ENCODE results near the gene DNAH2. TPM values are rescaled to one million over a fixed set of nuclear protein-coding genes. Genes with fewer than 3 reads are reported as not detected.

The DNAH2 gene
- total and polyA plus RNA-seq, 9 of the 15 experiments (the other 6 are each of a cell fraction or from before 2014, with no cell fraction given) = 0.03 TPM; not detected in 8

GRCh38 chr17:7836596-7837407 lies 119.3 kb downstream of the DNAH2 start:
- DNase-seq (ENCODE audit: extremely low read depth in 1 of 4, low spot score in 3 of 4) = peak; percentile 35 to 93 (median 63)
- Histone ChIP-seq H4K20me1 (replicated peaks; ENCODE audit: control insufficient read depth, insufficient read depth, low read length) (no peaks in the 10 kb centered on the region; the same call in 1 of the 2 replicates), H3K79me2 (ENCODE audit: control insufficient read depth, insufficient read depth, low read length) (peaks cover 26% of the 10 kb centered on the region), H2AFZ (ENCODE audit: low read depth, low read length) (peak overlapping the region; percentile 74), H3K9ac (ENCODE audit: insufficient read depth in 1 of 2, low read depth in 2 of 2, low read length in 2 of 2) (peak overlapping the region; percentile 77 to 91), H3K4me2 (ENCODE audit: insufficient read depth, low read length) (peak overlapping the region; percentile 88), H3K9me3 (replicated peaks; ENCODE audit: control insufficient read depth, insufficient read depth, low read depth, low read length) (no peaks in the 10 kb centered on the region), H3K4me1 (replicated peaks in 1 of 2; ENCODE audit: control insufficient read depth in 2 of 2, insufficient read depth in 2 of 2, low read length in 2 of 2) (peaks cover 46 to 59% of the 10 kb centered on the region in 2 experiments), H3K9me1 (ENCODE audit: control insufficient read depth, insufficient read depth, low read length) (no peaks in the 10 kb centered on the region), H3K4me3 (peak overlapping the region; percentile 65), H3K36me3 (ENCODE audit: control insufficient read depth, insufficient read depth, low read length) (peaks cover 10% of the 10 kb centered on the region; the same call in 2 of the 3 replicates), H3K27me3 (ENCODE audit: control insufficient read depth in 2 of 2, insufficient read depth in 2 of 2, low read length in 2 of 2) (no peaks in the 10 kb centered on the region), H3K27ac (ENCODE audit: extremely low read depth, low read depth, low read length) (peak overlapping the region; percentile 85)
- peak; percentile 16 for ATAC-seq
- intact Hi-C loops (cut with micrococcal nuclease) = loop anchor here (10.0 kb wide), 2 partner anchors 58 to 288 kb away; partner anchors contain the start of gene HES7
- CTCF ChIA-PET (ENCODE audit: low intra/inter-chr PET ratio) = interaction anchor here (0.6 kb wide), 1 partner anchor 59 kb away, joined by 5 read pairs; no protein-coding TSS in a partner anchor
- no TSS peak for BruUV-seq (replicated peaks)
- FAIRE-seq = peak; percentile 96
- in situ Hi-C loops (cut with MboI) = no loop called here
- POLR2A ChIA-PET = interaction anchor here (0.7 to 1.3 kb wide), 5 partner anchors 8 to 150 kb away, joined by 4 to 5 read pairs (median 4); partner anchors contain the start of gene TP53
- 0% methylated on average over 14 of the region's 19 CpGs for WGBS (ENCODE audit: insufficient coverage, low coverage, missing lambda C conversion rate)
- no peak for TF ChIP-seq SMARCB1 (IDR thresholded peaks at IDR 0.05; ENCODE audit: insufficient read length, low read depth)
- no peak for TF ChIP-seq DACH1 (IDR thresholded peaks at IDR 0.05; ENCODE audit: partially characterized antibody)
- TF ChIP-seq SOX6 (IDR thresholded peaks at IDR 0.05) = peak; percentile 80
- no peak for TF ChIP-seq KDM5B (IDR thresholded peaks at IDR 0.05; ENCODE audit: insufficient replicate concordance, low read depth, low read length)
- no peak; the same call in none of the 2 replicates for TF ChIP-seq SMARCA4 (IDR thresholded peaks at IDR 0.05)
- TF ChIP-seq FOXM1 (IDR thresholded peaks at IDR 0.05; ENCODE audit: low read depth) = peak; percentile 94
- TF ChIP-seq FOXM1 (CRISPR knock-in tag; IDR thresholded peaks at IDR 0.05; ENCODE audit: low read depth) = no peak
- peak in 1 of 2 experiments; percentile 79; a peak in 2 of 4 replicates for TF ChIP-seq TBL1XR1 (IDR thresholded peaks at IDR 0.05; ENCODE audit: low read length in 2 of 2)
- no peak for TF ChIP-seq SAFB (IDR thresholded peaks at IDR 0.05; ENCODE audit: borderline replicate concordance, low read depth, low read length)
- TF ChIP-seq SNAPC5 (CRISPR knock-in tag; IDR thresholded peaks at IDR 0.05) = no peak
- TF ChIP-seq ZNF740 (CRISPR knock-in tag; IDR thresholded peaks at IDR 0.05) = peak; percentile 95
- peak in 1 of 2 experiments; percentile 67; a peak in 1 of 4 replicates for TF ChIP-seq ZNF740 (tag; IDR thresholded peaks at IDR 0.05)
- no peak for TF ChIP-seq SRSF1 (IDR thresholded peaks at IDR 0.05; ENCODE audit: low read depth, low read length)
- TF ChIP-seq ZNF274 (IDR thresholded peaks at IDR 0.05; ENCODE audit: borderline replicate concordance, low read depth, low read length) = no peak
- TF ChIP-seq ARID1B (IDR thresholded peaks at IDR 0.05) = peak; percentile 63
- TF ChIP-seq U2AF1 (optimal IDR thresholded peaks at IDR 0.05; ENCODE audit: low read depth, low read length) = no peak
- no peak for TF ChIP-seq PCBP1 (IDR thresholded peaks at IDR 0.05; ENCODE audit: low read depth, low read length, poor library complexity, severe bottlenecking)
- TF ChIP-seq WHSC1 (IDR thresholded peaks at IDR 0.05; ENCODE audit: low read length) = no peak
- TF ChIP-seq NFE2L1 (tag; IDR thresholded peaks at IDR 0.05; ENCODE audit: borderline replicate concordance, low read depth) = no peak
- TF ChIP-seq MCM7 (IDR thresholded peaks at IDR 0.05) = no peak
- no peak for TF ChIP-seq ZNF184 (CRISPR knock-in tag; IDR thresholded peaks at IDR 0.05)
- TF ChIP-seq ZBTB1 (CRISPR knock-in tag; IDR thresholded peaks at IDR 0.05; ENCODE audit: borderline replicate concordance, low read depth) = no peak

Measured in K562 (cell line).